H9 (cell line): Measurements from ENCODE around the gene VSIR. TPM values are rescaled to one million over a fixed set of nuclear protein-coding genes. Genes with fewer than 3 reads are reported as not detected.

Experiments
- DNase-seq: peaks from one replicate; pipeline ENCODE4 v3.0.0-alpha.2; 2017
- H2AFZ ChIP-seq: one replicate; pipeline ENCODE4 v1.6.1; 2013; ENCODE audit warnings: mild to moderate bottlenecking, low read length, control low read depth, moderate library complexity
- H2AK5ac ChIP-seq: 2 replicates; pipeline ENCODE4 v1.6.1; 2013; ENCODE audit warnings: low read length, control low read depth, mixed read lengths; ENCODE audit not compliant: insufficient read length
- H2BK120ac ChIP-seq: one replicate; pipeline ENCODE4 v1.6.1; 2013; ENCODE audit warnings: low read depth, mild to moderate bottlenecking, low read length, control low read depth, inconsistent platforms; ENCODE audit not compliant: poor library complexity, severe bottlenecking
- H2BK12ac ChIP-seq: 2 replicates; pipeline ENCODE4 v1.6.1; 2013; ENCODE audit warnings: low read length, control low read depth, mixed read lengths, low read depth; ENCODE audit not compliant: insufficient read length
- H2BK15ac ChIP-seq: 2 replicates; pipeline ENCODE4 v1.6.1; 2013; ENCODE audit warnings: low read depth, low read length, control low read depth
- H2BK20ac ChIP-seq: one replicate; pipeline ENCODE4 v1.6.1; 2013; ENCODE audit warnings: low read depth, mild to moderate bottlenecking, low read length, control low read depth, inconsistent platforms; ENCODE audit not compliant: poor library complexity, severe bottlenecking
- H2BK5ac ChIP-seq: 2 replicates; pipeline ENCODE4 v1.6.1; 2013; ENCODE audit warnings: low read length, control low read depth, mixed read lengths; ENCODE audit not compliant: insufficient read length
- H3K14ac ChIP-seq: 2 replicates; pipeline ENCODE4 v1.6.1; 2013; ENCODE audit warnings: low read length, control low read depth; ENCODE audit not compliant: insufficient read depth
- H3K18ac ChIP-seq: 2 replicates; pipeline ENCODE4 v1.6.1; 2013; ENCODE audit warnings: low read depth, mild to moderate bottlenecking, mixed read lengths, low read length, control low read depth; ENCODE audit not compliant: insufficient read length
- H3K23ac ChIP-seq: 2 replicates; pipeline ENCODE4 v1.6.1; 2013; ENCODE audit warnings: low read length, control low read depth, mixed read lengths, low read depth; ENCODE audit not compliant: insufficient read length
- H3K23me2 ChIP-seq: 2 replicates; pipeline ENCODE4 v1.6.1; 2013; ENCODE audit warnings: low read depth, mild to moderate bottlenecking, mixed read lengths, low read length, control low read depth; ENCODE audit not compliant: insufficient read length, poor library complexity, severe bottlenecking
- H3K27ac ChIP-seq: 2 replicates; pipeline ENCODE4 v1.5.1; 2013; ENCODE audit warnings: low read length, control low read depth, mixed read lengths, low read depth; ENCODE audit not compliant: insufficient read length
- H3K27me3 ChIP-seq: 2 replicates; pipeline ENCODE4 v1.6.1; 2013; ENCODE audit warnings: low read length, control low read depth, inconsistent platforms; ENCODE audit not compliant: insufficient read depth
- H3K4ac ChIP-seq: 2 replicates; pipeline ENCODE4 v1.6.1; 2013; ENCODE audit warnings: low read depth, mild to moderate bottlenecking, control low read depth, inconsistent platforms, low read length, moderate library complexity
- H3K4me1 ChIP-seq: 2 replicates; pipeline ENCODE4 v1.6.1; 2013; ENCODE audit warnings: low read length, control low read depth, inconsistent platforms; ENCODE audit not compliant: insufficient read depth
- H3K4me2 ChIP-seq: 2 replicates; pipeline ENCODE4 v1.6.1; 2013; ENCODE audit warnings: low read length, control low read depth, mixed read lengths; ENCODE audit not compliant: insufficient read length, insufficient read depth
- H3K56ac ChIP-seq: 2 replicates; pipeline ENCODE4 v1.6.1; 2013; ENCODE audit warnings: low read depth, mild to moderate bottlenecking, mixed read lengths, low read length, control low read depth; ENCODE audit not compliant: insufficient read length
- H3K79me1 ChIP-seq: 2 replicates; pipeline ENCODE4 v1.6.1; 2013; ENCODE audit warnings: low read depth, mild to moderate bottlenecking, moderate library complexity, low read length, control low read depth, inconsistent platforms; ENCODE audit not compliant: insufficient read depth, poor library complexity, severe bottlenecking
- H3K79me2 ChIP-seq: 2 replicates; pipeline ENCODE4 v1.6.1; 2013; ENCODE audit warnings: low read length, control low read depth, inconsistent platforms; ENCODE audit not compliant: insufficient read depth
- H3K9ac ChIP-seq: 2 replicates; pipeline ENCODE4 v1.6.1; 2013; ENCODE audit warnings: low read length, control low read depth, mixed read lengths; ENCODE audit not compliant: insufficient read length; ENCODE audit errors: extremely low read depth
- H3K9me3 ChIP-seq: one replicate; pipeline ENCODE4 v1.6.1; 2013; ENCODE audit warnings: low read depth, low read length, inconsistent platforms; ENCODE audit not compliant: control insufficient read depth
- H3T11ph ChIP-seq: one replicate; pipeline ENCODE4 v1.6.1; 2013; ENCODE audit warnings: mild to moderate bottlenecking, low read length, control low read depth, inconsistent platforms
- H4K20me1 ChIP-seq: one replicate; pipeline ENCODE4 v1.6.1; 2013; ENCODE audit not compliant: control insufficient read depth, insufficient read length, insufficient read depth
- H4K5ac ChIP-seq: 2 replicates; pipeline ENCODE4 v1.6.1; 2013; ENCODE audit warnings: low read depth, mild to moderate bottlenecking, mixed read lengths, low read length, control low read depth; ENCODE audit not compliant: insufficient read length
- H4K8ac ChIP-seq: replicated peaks from 2 replicates; pipeline ENCODE4 v1.6.1; 2013; ENCODE audit warnings: low read length, control low read depth, mixed read lengths, low read depth; ENCODE audit not compliant: insufficient read length
- H4K91ac ChIP-seq: 2 replicates; pipeline ENCODE4 v1.6.1; 2013; ENCODE audit warnings: low read depth, mild to moderate bottlenecking, moderate library complexity, mixed read lengths, low read length, control low read depth; ENCODE audit not compliant: insufficient read length
- H3K27ac Mint-ChIP-seq, 3 experiments: 2 replicates in 2 of 3; 3 replicates in 1 of 3; pipeline ENCODE4 v1.8.0; 2020 to 2021; ENCODE audit warnings: mixed read lengths in 3 of 3, mild to moderate bottlenecking in 1 of 3, moderate library complexity in 1 of 3
- H3K27me3 Mint-ChIP-seq: 2 replicates; pipeline ENCODE4 v1.8.0; 2021; ENCODE audit warnings: low read depth, mild to moderate bottlenecking, moderate library complexity, mixed read lengths
- H3K36me3 Mint-ChIP-seq, 3 experiments: 2 replicates in 2 of 3; 3 replicates in 1 of 3; pipeline ENCODE4 v1.8.0; 2020 to 2021; ENCODE audit warnings: low read depth in 3 of 3, mixed read lengths in 3 of 3; ENCODE audit not compliant: insufficient read depth in 1 of 3
- H3K4me1 Mint-ChIP-seq, 2 experiments: 2 replicates each; pipeline ENCODE4 v1.8.0; 2020; ENCODE audit warnings: mixed read lengths in 2 of 2
- H3K4me3 Mint-ChIP-seq, 2 experiments: 2 replicates in 1 of 2; 3 replicates in 1 of 2; pipeline ENCODE4 v1.8.0; 2020 to 2021; ENCODE audit warnings: mild to moderate bottlenecking in 2 of 2, mixed read lengths in 2 of 2, moderate library complexity in 1 of 2
- H3K9me3 Mint-ChIP-seq, 2 experiments: 2 replicates in 1 of 2; 3 replicates in 1 of 2; pipeline ENCODE4 v1.8.0; 2020; ENCODE audit warnings: mild to moderate bottlenecking in 2 of 2, mixed read lengths in 2 of 2, moderate library complexity in 1 of 2
- WGBS: extraction: QIAGEN DNeasy Blood & Tissue Kit; methylation state at CpG from one replicate; pipeline ENCODE4 v1.1.7; 2013; ENCODE audit warnings: missing lambda C conversion rate, low lambda C conversion rate, mixed read lengths; ENCODE audit not compliant: insufficient read length; ENCODE audit errors: extremely low coverage; 5-methylcytosine and 5-hydroxymethylcytosine counted together
- long read RNA-seq: library from polyadenylated mRNA; unstranded; transcript quantifications from one replicate; pipeline ENCODE4 v2.0.0, GENCODE V29; 2020
- total RNA-seq: library from RNA; stranded (reverse); gene quantifications from 2 replicates; pipeline ENCODE4 v1.2.1, GENCODE V29; 2021
- TF ChIP-seq, protein P1 (sequence below): fragments of 200-600 bp; sonication (generic); conservative IDR thresholded peaks from 3 replicates; pipeline ENCODE4 v1.8.0; 2021; ENCODE audit warnings: antibody characterized with exemption, mild to moderate bottlenecking

Gene VSIR
- 0.11 and 0.31 TPM in 2 replicates for total RNA-seq
- long read RNA-seq, full-length matches to known transcripts = 5 of 5 reads
- long read RNA-seq, partial matches to known transcripts = 0 of 5 reads
- long read RNA-seq, other reads (novel, unspliced or antisense) = 0 of 5 reads

DNA sequence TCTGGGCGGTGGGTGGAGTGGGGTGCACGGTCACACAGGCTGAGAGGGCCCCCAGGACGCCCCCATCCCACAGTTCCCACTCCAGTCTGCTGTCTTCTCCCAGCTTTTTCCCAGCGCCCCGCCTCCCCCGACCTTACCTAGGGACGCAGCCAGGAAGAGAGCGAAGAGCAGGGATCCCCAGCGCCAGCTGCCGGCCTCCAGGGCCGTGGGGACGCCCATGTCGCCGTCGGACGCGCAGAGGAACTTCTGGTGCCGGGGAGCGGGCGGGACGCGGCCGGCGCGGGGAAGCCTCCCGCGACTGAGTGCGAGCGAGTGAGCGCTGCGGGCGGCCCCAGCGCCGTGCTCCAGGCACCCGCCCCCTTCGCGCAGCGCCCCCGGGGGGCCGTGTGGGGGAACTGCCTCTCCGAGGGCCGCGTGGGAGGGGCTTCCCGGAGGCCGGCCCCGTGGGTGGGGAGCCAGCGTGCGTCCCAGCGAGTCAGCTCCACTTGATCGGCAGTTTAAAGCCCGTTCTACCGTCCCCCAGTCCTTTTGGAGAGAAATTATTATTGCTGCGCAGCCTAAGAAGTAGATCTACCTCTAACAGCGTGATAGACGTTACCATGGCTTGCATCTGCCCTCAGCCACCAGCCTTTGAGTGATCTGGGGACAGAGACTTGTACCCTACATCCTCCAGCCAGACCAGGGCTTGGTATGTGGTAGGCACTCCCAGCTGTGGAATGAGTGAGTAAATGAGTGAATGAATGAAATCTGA, at the start of gene VSIR:
TSS of gene VSIR (minus strand) at position 300 of the 751 bp plus-strand sequence. CDS start at position 219, 81 bp downstream.
- WGBS = no CpG with 5 or more reads among the region's 55 CpGs
- H3K23ac ChIP-seq = no peak within 1 kb of the TSS
- no peak within 1 kb of the TSS for H4K5ac ChIP-seq
- H2BK120ac ChIP-seq = no peak within 1 kb of the TSS
- no peak within 1 kb of the TSS for H3T11ph ChIP-seq
- no peak within 1 kb of the TSS for H2BK12ac ChIP-seq
- peaks cover 0 to 3% of the 10 kb centered on the region in 2 experiments; a peak in 1 of 5 replicates for H3K9me3 Mint-ChIP-seq
- H2AFZ ChIP-seq = no peak within 1 kb of the TSS
- H2BK5ac ChIP-seq = no peak within 1 kb of the TSS
- no peak within 1 kb of the TSS for H3K27ac Mint-ChIP-seq
- peak within 1 kb of the TSS; percentile 56 to 76 for H3K4me3 Mint-ChIP-seq
- H3K27me3 ChIP-seq = peaks cover 5% of the 10 kb centered on the region; the same call in 1 of the 2 replicates
- H3K9me3 ChIP-seq = no peaks in the 10 kb centered on the region
- H3K27me3 Mint-ChIP-seq = peaks cover 40% of the 10 kb centered on the region
- H2BK15ac ChIP-seq = no peak within 1 kb of the TSS
- peak within 1 kb of the TSS; percentile 51 for H3K4me2 ChIP-seq
- H3K9ac ChIP-seq = no peak within 1 kb of the TSS
- H4K8ac ChIP-seq = no peak within 1 kb of the TSS
- no peak within 1 kb of the TSS for H3K27ac ChIP-seq
- peak within 1 kb of the TSS; percentile 24; the same call in 1 of the 2 replicates for H3K14ac ChIP-seq
- DNase-seq = peak; percentile 76
- no peaks in the 10 kb centered on the region for H3K4me1 ChIP-seq
- no peak within 1 kb of the TSS for H2AK5ac ChIP-seq
- no peak within 1 kb of the TSS for H3K18ac ChIP-seq
- no peak within 1 kb of the TSS for H2BK20ac ChIP-seq
- H3K4me1 Mint-ChIP-seq = peaks cover 3 to 4% of the 10 kb centered on the region in 2 experiments; a peak in 2 of 4 replicates
- H3K4ac ChIP-seq = no peak within 1 kb of the TSS
- H3K79me1 ChIP-seq = no peaks in the 10 kb centered on the region
- no peak within 1 kb of the TSS for H3K56ac ChIP-seq
- no peaks in the 10 kb centered on the region; a peak in 1 of 7 replicates for H3K36me3 Mint-ChIP-seq
- H3K23me2 ChIP-seq = no peaks in the 10 kb centered on the region
- TF ChIP-seq, protein P1, sequence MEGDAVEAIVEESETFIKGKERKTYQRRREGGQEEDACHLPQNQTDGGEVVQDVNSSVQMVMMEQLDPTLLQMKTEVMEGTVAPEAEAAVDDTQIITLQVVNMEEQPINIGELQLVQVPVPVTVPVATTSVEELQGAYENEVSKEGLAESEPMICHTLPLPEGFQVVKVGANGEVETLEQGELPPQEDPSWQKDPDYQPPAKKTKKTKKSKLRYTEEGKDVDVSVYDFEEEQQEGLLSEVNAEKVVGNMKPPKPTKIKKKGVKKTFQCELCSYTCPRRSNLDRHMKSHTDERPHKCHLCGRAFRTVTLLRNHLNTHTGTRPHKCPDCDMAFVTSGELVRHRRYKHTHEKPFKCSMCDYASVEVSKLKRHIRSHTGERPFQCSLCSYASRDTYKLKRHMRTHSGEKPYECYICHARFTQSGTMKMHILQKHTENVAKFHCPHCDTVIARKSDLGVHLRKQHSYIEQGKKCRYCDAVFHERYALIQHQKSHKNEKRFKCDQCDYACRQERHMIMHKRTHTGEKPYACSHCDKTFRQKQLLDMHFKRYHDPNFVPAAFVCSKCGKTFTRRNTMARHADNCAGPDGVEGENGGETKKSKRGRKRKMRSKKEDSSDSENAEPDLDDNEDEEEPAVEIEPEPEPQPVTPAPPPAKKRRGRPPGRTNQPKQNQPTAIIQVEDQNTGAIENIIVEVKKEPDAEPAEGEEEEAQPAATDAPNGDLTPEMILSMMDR = peak; percentile 95
- H4K91ac ChIP-seq = no peak within 1 kb of the TSS
- no peaks in the 10 kb centered on the region for H4K20me1 ChIP-seq
- no peaks in the 10 kb centered on the region for H3K79me2 ChIP-seq
